Prostate gland (tissue), 2 donors: ENCODE data around the gene FADS2.

Experiments
- POLR2A ChIP-seq: fragments of 450-650 bp; IDR thresholded peaks from one replicate; pipeline ENCODE4 v1.6.1; 2016; ENCODE audit warnings: antibody characterized with exemption, mild to moderate bottlenecking
- TF ChIP-seq, protein P1 (sequence below), 4 experiments: fragments of 200-600 bp in 2 of 4; fragments of 450-650 bp in 2 of 4; sonication (generic) in 2 of 4; IDR thresholded peaks; 1 replicate in 3 of 4; 2 replicates in 1 of 4; pipeline ENCODE4 v1.5.1; 2016 to 2019; ENCODE audit warnings: antibody characterized with exemption in 4 of 4, mild to moderate bottlenecking in 2 of 4, moderate library complexity in 2 of 4

DNA sequence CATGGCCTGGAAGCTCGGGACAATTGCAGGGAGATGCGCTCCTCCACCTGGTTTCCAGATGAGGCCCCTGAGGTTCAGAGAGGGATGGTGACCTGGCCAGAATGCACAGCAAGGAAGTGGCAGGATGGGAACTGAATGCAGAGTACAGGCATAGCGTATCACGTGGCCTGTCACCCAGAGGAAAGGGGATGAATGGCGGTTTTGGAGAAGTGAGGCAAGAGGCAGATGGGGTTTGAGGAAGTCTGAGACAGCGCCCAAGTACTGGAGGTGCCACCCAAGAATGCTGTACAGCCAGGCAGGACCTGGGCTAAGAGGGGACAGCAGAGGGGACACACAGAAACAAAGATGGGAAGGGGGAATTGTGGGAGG lies 84.4 kb downstream of the FADS2 start:
- TF ChIP-seq, protein P1, sequence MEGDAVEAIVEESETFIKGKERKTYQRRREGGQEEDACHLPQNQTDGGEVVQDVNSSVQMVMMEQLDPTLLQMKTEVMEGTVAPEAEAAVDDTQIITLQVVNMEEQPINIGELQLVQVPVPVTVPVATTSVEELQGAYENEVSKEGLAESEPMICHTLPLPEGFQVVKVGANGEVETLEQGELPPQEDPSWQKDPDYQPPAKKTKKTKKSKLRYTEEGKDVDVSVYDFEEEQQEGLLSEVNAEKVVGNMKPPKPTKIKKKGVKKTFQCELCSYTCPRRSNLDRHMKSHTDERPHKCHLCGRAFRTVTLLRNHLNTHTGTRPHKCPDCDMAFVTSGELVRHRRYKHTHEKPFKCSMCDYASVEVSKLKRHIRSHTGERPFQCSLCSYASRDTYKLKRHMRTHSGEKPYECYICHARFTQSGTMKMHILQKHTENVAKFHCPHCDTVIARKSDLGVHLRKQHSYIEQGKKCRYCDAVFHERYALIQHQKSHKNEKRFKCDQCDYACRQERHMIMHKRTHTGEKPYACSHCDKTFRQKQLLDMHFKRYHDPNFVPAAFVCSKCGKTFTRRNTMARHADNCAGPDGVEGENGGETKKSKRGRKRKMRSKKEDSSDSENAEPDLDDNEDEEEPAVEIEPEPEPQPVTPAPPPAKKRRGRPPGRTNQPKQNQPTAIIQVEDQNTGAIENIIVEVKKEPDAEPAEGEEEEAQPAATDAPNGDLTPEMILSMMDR (IDR thresholded peaks at IDR 0.05) = no peak
- TF ChIP-seq POLR2A = no peak
